Panc1 (cell line): Measurements from ENCODE around the gene POU2F1.

ENCODE experiments used
- CTCF ChIP-seq: fragments of 450-650 bp; IDR thresholded peaks from 2 replicates; pipeline ENCODE4 v1.5.1; 2017; ENCODE audit warnings: mild to moderate bottlenecking
- REST ChIP-seq, 2 experiments: IDR thresholded peaks; 2 replicates each; pipeline ENCODE4 v1.6.1; 2011 to 2012; ENCODE audit warnings: low read depth in 2 of 2, control low read depth in 1 of 2, low read length in 1 of 2, mild to moderate bottlenecking in 1 of 2, moderate library complexity in 1 of 2; ENCODE audit not compliant: insufficient read depth in 1 of 2
- SIN3A ChIP-seq: IDR thresholded peaks from 2 replicates; pipeline ENCODE4 v1.6.1; 2012; ENCODE audit warnings: low read depth, mild to moderate bottlenecking, low read length, moderate library complexity, borderline replicate concordance; ENCODE audit not compliant: insufficient read depth

GRCh38 chr1:167433884-167434283 lies 213.2 kb downstream of the POU2F1 start:
- TF ChIP-seq CTCF (no peak), REST (IDR thresholded peaks at IDR 0.05; ENCODE audit: insufficient read depth in 1 of 2, low read depth in 2 of 2, low read length in 1 of 2) (no peak), SIN3A (no peak)
